Middle frontal gyrus (tissue), 1 donor: ENCODE measurements around the gene FAM170B.

Experiments
- DNase-seq: peaks from one replicate; pipeline ENCODE4 v3.0.0-alpha.2; 2015; ENCODE audit warnings: low spot score; ENCODE audit errors: extremely low spot score

The FAM170B gene

GRCh38 chr10:49152663-49153062, 18.8 kb upstream of the FAM170B start:
- no peak for DNase-seq

GRCh38 chr10:49152037-49152436, 18.2 kb upstream of the FAM170B start:
- no peak for DNase-seq

- DNase-seq, result no peak
Observed at GRCh38 chr10:49151481-49151880, 17.7 kb upstream of the FAM170B start.

GRCh38 chr10:49151025-49151445, 17.2 kb upstream of the FAM170B start:
- no peak for DNase-seq

GRCh38 chr10:49150426-49150825, 16.6 kb upstream of the FAM170B start:
- DNase-seq, result no peak

- no peak for DNase-seq
Observed at GRCh38 chr10:49149881-49150280, 16.1 kb upstream of the FAM170B start.

GRCh38 chr10:49144058-49144720, 10.4 kb upstream of the FAM170B start:
- no peak for DNase-seq

- no peak for DNase-seq
Observed at GRCh38 chr10:49143249-49143648, 9.4 kb upstream of the FAM170B start.

GRCh38 chr10:49141541-49142332, 7.9 kb upstream of the FAM170B start:
- no peak for DNase-seq

GRCh38 chr10:49140304-49141177, 6.7 kb upstream of the FAM170B start:
- no peak for DNase-seq

- no peak for DNase-seq
Observed at GRCh38 chr10:49139846-49140195, 6.0 kb upstream of the FAM170B start.

GRCh38 chr10:49139028-49139845, 5.4 kb upstream of the FAM170B start:
- DNase-seq, result no peak

- DNase-seq, result no peak
Observed at GRCh38 chr10:49138361-49138891, 4.6 kb upstream of the FAM170B start.

- DNase-seq, result no peak
Observed at GRCh38 chr10:49136525-49136924, 2.7 kb upstream of the FAM170B start.

- DNase-seq, result no peak
Observed at GRCh38 chr10:49135575-49136313, 1.9 kb upstream of the FAM170B start.

- no peak for DNase-seq
Observed at GRCh38 chr10:49134327-49134726, 506 bp upstream of the FAM170B start.

- no peak for DNase-seq
Observed at GRCh38 chr10:49132362-49132737, 1.5 kb downstream of the FAM170B start.

- no peak for DNase-seq
Observed at GRCh38 chr10:49131507-49132361, 2.1 kb downstream of the FAM170B start.

GRCh38 chr10:49129376-49129775, 4.4 kb downstream of the FAM170B start:
- DNase-seq, result no peak
